ENCODE data around the gene KIF3B. TPM values are rescaled to one million over a fixed set of nuclear protein-coding genes. Genes with fewer than 3 reads are reported as not detected.

Gene KIF3B
- total RNA-seq, 1 donor from 2014 or later = 55.3 TPM

GRCh38 chr20:32292548-32292947 lies 15.1 kb downstream of the KIF3B start:
- H3K27me3 Mint-ChIP-seq (ENCODE audit: unreplicated experiment) = peaks cover 2% of the 10 kb centered on the region
- no peak overlapping the region for H3K4me3 Mint-ChIP-seq (ENCODE audit: unreplicated experiment)
- no peaks in the 10 kb centered on the region for H3K36me3 Mint-ChIP-seq (ENCODE audit: unreplicated experiment)
- DNase-seq = no peak
- peaks cover 1% of the 10 kb centered on the region for H3K9me3 Mint-ChIP-seq (ENCODE audit: unreplicated experiment)
- no peak overlapping the region for H3K27ac Mint-ChIP-seq (ENCODE audit: unreplicated experiment)
- peaks cover 4% of the 10 kb centered on the region for H3K4me1 Mint-ChIP-seq (ENCODE audit: low read depth, unreplicated experiment)
- TF ChIP-seq, protein P1, sequence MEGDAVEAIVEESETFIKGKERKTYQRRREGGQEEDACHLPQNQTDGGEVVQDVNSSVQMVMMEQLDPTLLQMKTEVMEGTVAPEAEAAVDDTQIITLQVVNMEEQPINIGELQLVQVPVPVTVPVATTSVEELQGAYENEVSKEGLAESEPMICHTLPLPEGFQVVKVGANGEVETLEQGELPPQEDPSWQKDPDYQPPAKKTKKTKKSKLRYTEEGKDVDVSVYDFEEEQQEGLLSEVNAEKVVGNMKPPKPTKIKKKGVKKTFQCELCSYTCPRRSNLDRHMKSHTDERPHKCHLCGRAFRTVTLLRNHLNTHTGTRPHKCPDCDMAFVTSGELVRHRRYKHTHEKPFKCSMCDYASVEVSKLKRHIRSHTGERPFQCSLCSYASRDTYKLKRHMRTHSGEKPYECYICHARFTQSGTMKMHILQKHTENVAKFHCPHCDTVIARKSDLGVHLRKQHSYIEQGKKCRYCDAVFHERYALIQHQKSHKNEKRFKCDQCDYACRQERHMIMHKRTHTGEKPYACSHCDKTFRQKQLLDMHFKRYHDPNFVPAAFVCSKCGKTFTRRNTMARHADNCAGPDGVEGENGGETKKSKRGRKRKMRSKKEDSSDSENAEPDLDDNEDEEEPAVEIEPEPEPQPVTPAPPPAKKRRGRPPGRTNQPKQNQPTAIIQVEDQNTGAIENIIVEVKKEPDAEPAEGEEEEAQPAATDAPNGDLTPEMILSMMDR (IDR thresholded peaks at IDR 0.05; ENCODE audit: partially characterized antibody, unreplicated experiment) = no peak

DNA sequence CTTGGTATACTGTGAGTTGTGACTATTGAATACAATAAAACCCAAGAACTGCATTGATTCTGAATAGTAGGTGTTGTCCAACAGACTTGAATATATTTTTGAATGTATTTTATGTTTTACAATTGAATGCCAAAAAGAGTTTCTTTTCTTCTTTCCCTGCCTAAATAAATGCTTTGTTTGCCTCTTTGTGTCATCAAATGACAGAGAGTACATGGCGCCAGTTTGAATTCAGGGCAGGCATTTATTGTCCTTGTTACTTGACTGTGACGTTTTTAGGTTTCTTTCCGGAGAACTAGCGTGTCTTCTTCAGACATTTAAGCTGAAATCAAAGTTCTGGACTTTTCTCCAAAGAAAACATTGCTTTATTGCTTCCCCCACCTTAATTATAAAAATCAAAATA lies 16.6 kb downstream of the KIF3B start:
- Mint-ChIP-seq H3K4me3 (ENCODE audit: unreplicated experiment) (no peak overlapping the region), H3K36me3 (ENCODE audit: unreplicated experiment) (no peaks in the 10 kb centered on the region), H3K4me1 (ENCODE audit: low read depth, unreplicated experiment) (peaks cover 4% of the 10 kb centered on the region)

GRCh38 chr20:32296412-32296811 lies 19.0 kb downstream of the KIF3B start:
- Mint-ChIP-seq H3K9me3 (ENCODE audit: unreplicated experiment) (no peaks in the 10 kb centered on the region), H3K27me3 (ENCODE audit: unreplicated experiment) (peaks cover 2% of the 10 kb centered on the region), H3K36me3 (ENCODE audit: unreplicated experiment) (no peaks in the 10 kb centered on the region), H3K4me1 (ENCODE audit: low read depth, unreplicated experiment) (peaks cover 4% of the 10 kb centered on the region), H3K27ac (ENCODE audit: unreplicated experiment) (no peak overlapping the region), H3K4me3 (ENCODE audit: unreplicated experiment) (no peak overlapping the region)
- TF ChIP-seq, protein P1 (IDR thresholded peaks at IDR 0.05; ENCODE audit: partially characterized antibody, unreplicated experiment) = no peak
- DNase-seq = no peak

More for the DNA sequence above, 16.6 kb downstream of the KIF3B start:
- TF ChIP-seq, protein P1 (IDR thresholded peaks at IDR 0.05; ENCODE audit: partially characterized antibody, unreplicated experiment) = no peak
- H3K27me3 Mint-ChIP-seq (ENCODE audit: unreplicated experiment) = peaks cover 2% of the 10 kb centered on the region
- peaks cover 1% of the 10 kb centered on the region for H3K9me3 Mint-ChIP-seq (ENCODE audit: unreplicated experiment)
- H3K27ac Mint-ChIP-seq (ENCODE audit: unreplicated experiment) = no peak overlapping the region
- DNase-seq = no peak

- no peaks in the 10 kb centered on the region for H3K9me3 Mint-ChIP-seq (ENCODE audit: unreplicated experiment)
- peaks cover 2% of the 10 kb centered on the region for H3K27me3 Mint-ChIP-seq (ENCODE audit: unreplicated experiment)
- no peak for DNase-seq
- no peak overlapping the region for H3K27ac Mint-ChIP-seq (ENCODE audit: unreplicated experiment)
- TF ChIP-seq, protein P1 (IDR thresholded peaks at IDR 0.05; ENCODE audit: partially characterized antibody, unreplicated experiment) = no peak
- no peaks in the 10 kb centered on the region for H3K36me3 Mint-ChIP-seq (ENCODE audit: unreplicated experiment)
- peaks cover 7% of the 10 kb centered on the region for H3K4me1 Mint-ChIP-seq (ENCODE audit: low read depth, unreplicated experiment)
- no peak overlapping the region for H3K4me3 Mint-ChIP-seq (ENCODE audit: unreplicated experiment)
Measured at GRCh38 chr20:32296819-32297420, 19.5 kb downstream of the KIF3B start.

DNA sequence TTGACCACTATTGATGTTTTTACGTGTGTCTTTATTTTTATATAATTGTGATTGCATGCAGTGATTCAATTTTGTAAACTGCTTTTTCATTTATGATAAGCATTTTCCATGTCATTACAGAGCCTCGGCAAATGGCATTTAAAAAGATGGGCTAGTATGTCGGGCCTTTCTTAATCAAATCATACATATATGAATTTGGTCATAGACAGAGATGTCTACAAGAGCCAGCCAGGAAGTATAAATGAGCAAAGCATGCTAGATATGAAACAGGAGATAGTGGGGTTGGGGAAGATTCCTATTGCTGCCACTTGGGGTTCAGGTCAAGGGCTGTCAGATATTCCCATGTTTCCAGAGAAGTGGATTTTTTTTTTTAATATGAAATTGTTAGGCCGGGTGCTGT lies 20.0 kb downstream of the KIF3B start:
- no peak for DNase-seq
- TF ChIP-seq, protein P1 (IDR thresholded peaks at IDR 0.05; ENCODE audit: partially characterized antibody, unreplicated experiment) = no peak
- Mint-ChIP-seq H3K4me3 (ENCODE audit: unreplicated experiment) (no peak overlapping the region), H3K27me3 (ENCODE audit: unreplicated experiment) (peaks cover 2% of the 10 kb centered on the region), H3K9me3 (ENCODE audit: unreplicated experiment) (no peaks in the 10 kb centered on the region), H3K36me3 (ENCODE audit: unreplicated experiment) (no peaks in the 10 kb centered on the region), H3K4me1 (ENCODE audit: low read depth, unreplicated experiment) (peaks cover 12% of the 10 kb centered on the region), H3K27ac (ENCODE audit: unreplicated experiment) (no peak overlapping the region)
